Osteoblast (primary cell): Measurements from ENCODE around the gene TMTC1. TPM values are rescaled to one million over a fixed set of nuclear protein-coding genes. Genes with fewer than 3 reads are reported as not detected.

Experiments used
- DNase-seq: peaks from one replicate; pipeline ENCODE4 v3.0.0; 2011; ENCODE audit warnings: low spot score, mixed read lengths; ENCODE audit not compliant: insufficient read length; ENCODE audit errors: missing footprints
- H2AFZ ChIP-seq: 2 replicates; pipeline ENCODE4 v1.6.0; 2011; ENCODE audit warnings: mild to moderate bottlenecking, low read length
- H3K27ac ChIP-seq: 2 replicates; pipeline ENCODE4 v1.5.1; 2011; ENCODE audit warnings: mild to moderate bottlenecking, low read depth, low read length, moderate library complexity
- H3K27me3 ChIP-seq: 2 replicates; pipeline ENCODE4 v1.6.0; 2012; ENCODE audit warnings: mild to moderate bottlenecking, control low read depth, inconsistent platforms, low read length, moderate library complexity; ENCODE audit not compliant: insufficient read depth
- H3K36me3 ChIP-seq: 2 replicates; pipeline ENCODE4 v1.5.1; 2011; ENCODE audit warnings: mild to moderate bottlenecking, low read length, control low read depth, moderate library complexity; ENCODE audit not compliant: insufficient read depth
- H3K4me1 ChIP-seq: 2 replicates; pipeline ENCODE4 v1.5.1; 2011; ENCODE audit warnings: mild to moderate bottlenecking, low read length, control low read depth, moderate library complexity; ENCODE audit not compliant: insufficient read depth
- H3K4me2 ChIP-seq: 2 replicates; pipeline ENCODE4 v1.6.0; 2011; ENCODE audit warnings: mild to moderate bottlenecking, low read length; ENCODE audit not compliant: insufficient read depth
- H3K4me3 ChIP-seq: fragments of 200-600 bp; sonication (generic); 3 replicates; pipeline ENCODE4 v1.5.1; 2012; ENCODE audit warnings: mild to moderate bottlenecking, low read length, inconsistent platforms; ENCODE audit not compliant: insufficient read depth
- H3K79me2 ChIP-seq: 2 replicates; pipeline ENCODE4 v1.6.0; 2012; ENCODE audit warnings: mild to moderate bottlenecking, low read length, control low read depth, inconsistent platforms; ENCODE audit not compliant: insufficient read depth
- H3K9me3 ChIP-seq: 2 replicates; pipeline ENCODE4 v1.5.1; 2011; ENCODE audit warnings: low read depth, low read length, control low read depth
- H4K20me1 ChIP-seq: 2 replicates; pipeline ENCODE4 v1.6.0; 2012; ENCODE audit warnings: mild to moderate bottlenecking, low read length, control low read depth; ENCODE audit not compliant: insufficient read depth
- CTCF ChIP-seq: IDR thresholded peaks from 2 replicates; pipeline ENCODE4 v1.5.1; 2011; ENCODE audit warnings: mild to moderate bottlenecking, low read depth, low read length, moderate library complexity; ENCODE audit errors: extremely low read depth
- total RNA-seq: library from RNA; depleted of rRNA; stranded (reverse); fragments of >200 nt; gene quantifications from 2 replicates; pipeline ENCODE4 v1.2.3, GENCODE V29; 2012

The TMTC1 gene
- total RNA-seq, 1 donor, result 50.3 TPM

DNA sequence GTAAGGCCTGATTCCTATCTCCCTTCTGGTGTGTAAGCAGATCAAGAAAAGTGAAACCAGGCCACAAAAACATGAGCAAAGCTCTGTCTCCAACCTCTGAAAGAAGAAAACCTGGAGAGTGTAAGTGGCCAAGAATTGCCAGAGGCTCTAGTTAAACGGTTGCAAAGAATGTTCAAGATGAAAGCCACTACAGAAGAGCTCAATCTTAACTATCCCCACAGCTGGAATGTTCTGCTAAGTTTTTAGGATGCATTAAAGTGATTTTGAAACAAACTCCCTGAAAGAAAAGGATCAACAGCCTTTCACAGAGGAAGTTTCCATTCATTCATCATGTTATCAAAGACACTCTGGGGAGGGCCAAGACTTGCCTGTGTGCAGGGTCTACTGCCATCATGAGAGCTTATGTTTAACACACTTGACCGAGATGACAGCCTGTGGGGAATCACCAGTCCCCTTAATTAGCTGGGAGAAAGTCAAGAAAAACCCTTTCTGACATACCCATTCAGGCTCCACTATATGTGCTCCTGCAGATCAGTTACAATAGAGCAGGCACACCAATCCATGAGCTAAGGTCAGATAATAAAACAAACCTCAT is 158.3 kb downstream of the TMTC1 start:
- Histone ChIP-seq H3K79me2 (no peaks in the 10 kb centered on the region), H3K27me3 (no peaks in the 10 kb centered on the region), H3K36me3 (no peaks in the 10 kb centered on the region), H3K4me3 (no peak overlapping the region), H3K4me2 (no peak overlapping the region), H4K20me1 (no peaks in the 10 kb centered on the region), H3K9me3 (no peaks in the 10 kb centered on the region), H3K27ac (no peak overlapping the region), H3K4me1 (no peaks in the 10 kb centered on the region), H2AFZ (peak overlapping the region; percentile 16)
- no peak for TF ChIP-seq CTCF
- peak; percentile 3 for DNase-seq

GRCh38 chr12:29622251-29622650 is 161.5 kb downstream of the TMTC1 start:
- no peak overlapping the region for H3K27ac ChIP-seq
- no peak overlapping the region for H3K4me2 ChIP-seq
- no peaks in the 10 kb centered on the region for H4K20me1 ChIP-seq
- no peak for DNase-seq
- no peaks in the 10 kb centered on the region for H3K79me2 ChIP-seq
- H3K27me3 ChIP-seq, result no peaks in the 10 kb centered on the region
- H3K4me3 ChIP-seq, result no peak overlapping the region
- no peaks in the 10 kb centered on the region for H3K9me3 ChIP-seq
- H2AFZ ChIP-seq, result no peak overlapping the region
- H3K4me1 ChIP-seq, result peaks cover 4% of the 10 kb centered on the region
- no peaks in the 10 kb centered on the region for H3K36me3 ChIP-seq
- TF ChIP-seq CTCF, result no peak

DNA sequence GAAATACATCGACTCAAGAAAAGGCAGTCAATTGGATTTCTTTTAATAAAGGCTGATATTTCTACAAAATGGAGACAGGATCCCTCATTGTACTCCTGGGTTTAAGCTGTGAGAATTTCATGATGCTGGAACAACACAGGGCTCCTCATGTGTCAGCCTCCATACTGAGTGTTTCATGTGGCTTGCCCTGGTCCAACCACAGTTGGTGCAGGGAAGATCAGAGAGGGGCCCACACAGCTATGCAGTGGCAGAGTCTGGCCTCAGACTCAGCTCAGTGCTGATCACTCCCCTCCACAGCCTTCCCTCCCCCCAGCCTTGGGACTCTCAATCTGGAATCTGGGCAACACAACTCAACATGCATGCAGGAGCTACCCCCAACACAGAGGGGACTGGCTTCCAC is 163.7 kb downstream of the TMTC1 start:
- Histone ChIP-seq H2AFZ (no peak overlapping the region), H3K27ac (no peak overlapping the region), H3K36me3 (no peaks in the 10 kb centered on the region), H3K79me2 (no peaks in the 10 kb centered on the region), H3K4me1 (peaks cover 11% of the 10 kb centered on the region), H3K9me3 (no peaks in the 10 kb centered on the region), H3K27me3 (no peaks in the 10 kb centered on the region), H3K4me2 (no peak overlapping the region), H4K20me1 (no peaks in the 10 kb centered on the region), H3K4me3 (no peak overlapping the region)
- TF ChIP-seq CTCF, result no peak
- no peak for DNase-seq

GRCh38 chr12:29617407-29617803 is 166.3 kb downstream of the TMTC1 start:
- H3K4me2 ChIP-seq, result peak overlapping the region; percentile 42
- DNase-seq, result peak; percentile 27
- H2AFZ ChIP-seq, result peak overlapping the region; percentile 11

More at GRCh38 chr12:29617407-29617803, 166.3 kb downstream of the TMTC1 start:
- Histone ChIP-seq H4K20me1 (no peaks in the 10 kb centered on the region), H3K4me3 (no peak overlapping the region), H3K27me3 (no peaks in the 10 kb centered on the region), H3K4me1 (peaks cover 21% of the 10 kb centered on the region), H3K79me2 (no peaks in the 10 kb centered on the region), H3K27ac (peak overlapping the region; percentile 46), H3K36me3 (no peaks in the 10 kb centered on the region), H3K9me3 (no peaks in the 10 kb centered on the region)
- TF ChIP-seq CTCF, result no peak
